Gastroesophageal sphincter (tissue), 3 donors: ENCODE results near the gene CEP41.

Experiments used
- EP300 ChIP-seq: sonication (generic); formaldehyde crosslinking; IDR thresholded peaks from one replicate; pipeline ENCODE4 v1.6.1; 2017; ENCODE audit warnings: antibody characterized with exemption, mild to moderate bottlenecking
- POLR2A ChIP-seq, 2 donors: fragments of 450-650 bp; IDR thresholded peaks; one replicate each; pipeline ENCODE4 v1.6.1; 2017; ENCODE audit warnings: antibody characterized with exemption in 2 of 2, mild to moderate bottlenecking in 2 of 2, moderate library complexity in 1 of 2
- TF ChIP-seq, protein P1 (sequence below), 4 experiments: fragments of 200-600 bp in 2 of 4; fragments of 450-650 bp in 2 of 4; sonication (generic) in 1 of 4; IDR thresholded peaks; one replicate each; pipeline ENCODE4 v1.5.1; 2017 to 2019; ENCODE audit warnings: antibody characterized with exemption in 4 of 4, mild to moderate bottlenecking in 2 of 4, moderate library complexity in 2 of 4

- TF ChIP-seq, protein P1, sequence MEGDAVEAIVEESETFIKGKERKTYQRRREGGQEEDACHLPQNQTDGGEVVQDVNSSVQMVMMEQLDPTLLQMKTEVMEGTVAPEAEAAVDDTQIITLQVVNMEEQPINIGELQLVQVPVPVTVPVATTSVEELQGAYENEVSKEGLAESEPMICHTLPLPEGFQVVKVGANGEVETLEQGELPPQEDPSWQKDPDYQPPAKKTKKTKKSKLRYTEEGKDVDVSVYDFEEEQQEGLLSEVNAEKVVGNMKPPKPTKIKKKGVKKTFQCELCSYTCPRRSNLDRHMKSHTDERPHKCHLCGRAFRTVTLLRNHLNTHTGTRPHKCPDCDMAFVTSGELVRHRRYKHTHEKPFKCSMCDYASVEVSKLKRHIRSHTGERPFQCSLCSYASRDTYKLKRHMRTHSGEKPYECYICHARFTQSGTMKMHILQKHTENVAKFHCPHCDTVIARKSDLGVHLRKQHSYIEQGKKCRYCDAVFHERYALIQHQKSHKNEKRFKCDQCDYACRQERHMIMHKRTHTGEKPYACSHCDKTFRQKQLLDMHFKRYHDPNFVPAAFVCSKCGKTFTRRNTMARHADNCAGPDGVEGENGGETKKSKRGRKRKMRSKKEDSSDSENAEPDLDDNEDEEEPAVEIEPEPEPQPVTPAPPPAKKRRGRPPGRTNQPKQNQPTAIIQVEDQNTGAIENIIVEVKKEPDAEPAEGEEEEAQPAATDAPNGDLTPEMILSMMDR (IDR thresholded peaks at IDR 0.05), result no peak
- TF ChIP-seq EP300 (no peak), POLR2A (IDR thresholded peaks at IDR 0.05) (no peak)
Measured at GRCh38 chr7:130405003-130405402, 35.8 kb downstream of the CEP41 start.
